Measurements from ENCODE around the gene GALNT11.
"Not testable (repeated sequence)": the region's sequence is repeated elsewhere in the genome, so short reads cannot be mapped to it uniquely, and the experiment has no call there.

Gene GALNT11

GRCh38 chr7:152075379-152075778, 49.9 kb downstream of the GALNT11 start:
- not testable (repeated sequence) for DNase-seq (ENCODE audit: low read depth)

- DNase-seq (ENCODE audit: low read depth), result no peak
Observed at GRCh38 chr7:152076324-152076821, 50.9 kb downstream of the GALNT11 start.

- no peak for DNase-seq (ENCODE audit: low read depth)
Observed at GRCh38 chr7:152076940-152077933, 51.8 kb downstream of the GALNT11 start.

GRCh38 chr7:152078025-152078424, 52.6 kb downstream of the GALNT11 start:
- DNase-seq (ENCODE audit: low read depth), result no peak

- no peak for DNase-seq (ENCODE audit: low read depth)
Observed at GRCh38 chr7:152078786-152079185, 53.3 kb downstream of the GALNT11 start.

GRCh38 chr7:152081088-152081487, 55.6 kb downstream of the GALNT11 start:
- no peak for DNase-seq (ENCODE audit: low read depth)

GRCh38 chr7:152082073-152082721, 56.7 kb downstream of the GALNT11 start:
- not testable (repeated sequence) for DNase-seq (ENCODE audit: low read depth)

- no peak for DNase-seq (ENCODE audit: low read depth)
Observed at GRCh38 chr7:152085131-152085530, 59.7 kb downstream of the GALNT11 start.

GRCh38 chr7:152086513-152086912, 61.0 kb downstream of the GALNT11 start:
- DNase-seq (ENCODE audit: low read depth), result no peak

- DNase-seq (ENCODE audit: low read depth), result no peak
Observed at GRCh38 chr7:152089183-152089582, 63.7 kb downstream of the GALNT11 start.

- no peak for DNase-seq (ENCODE audit: low read depth)
Observed at GRCh38 chr7:152090747-152091146, 65.3 kb downstream of the GALNT11 start.

- DNase-seq (ENCODE audit: low read depth), result no peak
Observed at GRCh38 chr7:152093717-152094116, 68.2 kb downstream of the GALNT11 start.

GRCh38 chr7:152095771-152096170, 70.3 kb downstream of the GALNT11 start:
- DNase-seq (ENCODE audit: low read depth), result no peak

GRCh38 chr7:152097330-152097729, 71.9 kb downstream of the GALNT11 start:
- no peak for DNase-seq (ENCODE audit: low read depth)

GRCh38 chr7:152103066-152103465, 77.6 kb downstream of the GALNT11 start:
- DNase-seq (ENCODE audit: low read depth), result no peak

GRCh38 chr7:152103691-152104090, 78.2 kb downstream of the GALNT11 start:
- DNase-seq (ENCODE audit: low read depth), result no peak

GRCh38 chr7:152105205-152105604, 79.7 kb downstream of the GALNT11 start:
- no peak for DNase-seq (ENCODE audit: low read depth)

- DNase-seq (ENCODE audit: low read depth), result no peak
Observed at GRCh38 chr7:152106990-152107389, 81.5 kb downstream of the GALNT11 start.

GRCh38 chr7:152107945-152108344, 82.5 kb downstream of the GALNT11 start:
- DNase-seq (ENCODE audit: low read depth), result no peak

GRCh38 chr7:152108359-152108758, 82.9 kb downstream of the GALNT11 start:
- DNase-seq (ENCODE audit: low read depth), result no peak

- DNase-seq (ENCODE audit: low read depth), result no peak
Observed at GRCh38 chr7:152112829-152113228, 87.4 kb downstream of the GALNT11 start.

GRCh38 chr7:152115021-152115718, 89.7 kb downstream of the GALNT11 start:
- no peak for DNase-seq (ENCODE audit: low read depth)
